Spleen (tissue), 11 donors: Measurements from ENCODE around the gene SLC2A3. TPM values are rescaled to one million over a fixed set of nuclear protein-coding genes. Genes with fewer than 3 reads are reported as not detected.
"Not testable (repeated sequence)": the region's sequence is repeated elsewhere in the genome, so short reads cannot be mapped to it uniquely, and the experiment has no call there.

Experiments
- DNase-seq: peaks from one replicate; pipeline ENCODE4 v3.0.0-alpha.2; 2020
- H3K27ac ChIP-seq, 8 donors: fragments of 200-600 bp; sonication (generic) in 7 of 8; 1 replicate in 4 of 8; 2 replicates in 4 of 8; pipeline versions ENCODE4 v1.5.0 to v1.8.0; 2016 to 2021; ENCODE audit warnings: inconsistent platforms in 4 of 8, mild to moderate bottlenecking in 4 of 8, moderate library complexity in 1 of 8
- H3K27me3 ChIP-seq, 7 donors: fragments of 200-600 bp; sonication (generic) in 6 of 7; replicated peaks in 1 of 7; 1 replicate in 4 of 7; 2 replicates in 3 of 7; pipeline versions ENCODE4 v1.5.0 to v1.8.0; 2016 to 2021; ENCODE audit warnings: inconsistent platforms in 3 of 7, mild to moderate bottlenecking in 1 of 7
- H3K36me3 ChIP-seq, 6 donors: fragments of 200-600 bp; sonication (generic) in 5 of 6; 1 replicate in 4 of 6; 2 replicates in 2 of 6; pipeline versions ENCODE4 v1.5.0 to v1.8.0; 2016 to 2021; ENCODE audit warnings: inconsistent platforms in 2 of 6
- H3K4me1 ChIP-seq, 6 donors: fragments of 200-600 bp; sonication (generic) in 5 of 6; 1 replicate in 3 of 6; 2 replicates in 3 of 6; pipeline versions ENCODE4 v1.5.0 to v1.8.0; 2016 to 2021; ENCODE audit warnings: inconsistent platforms in 3 of 6
- H3K4me3 ChIP-seq, 8 donors: fragments of 200-600 bp; sonication (generic) in 7 of 8; 1 replicate in 4 of 8; 2 replicates in 4 of 8; pipeline versions ENCODE4 v1.5.0 to v1.8.0; 2016 to 2021; ENCODE audit warnings: inconsistent platforms in 4 of 8, mild to moderate bottlenecking in 4 of 8, moderate library complexity in 2 of 8
- H3K9me3 ChIP-seq, 8 donors: fragments of 200-600 bp; sonication (generic) in 7 of 8; 1 replicate in 4 of 8; 2 replicates in 4 of 8; pipeline versions ENCODE4 v1.5.0 to v1.8.0; 2016 to 2021; ENCODE audit warnings: inconsistent platforms in 4 of 8
- POLR2A ChIP-seq, 3 donors: fragments of 450-650 bp; IDR thresholded peaks; one replicate each; pipeline ENCODE4 v1.5.1; 2017; ENCODE audit warnings: antibody characterized with exemption in 3 of 3, mild to moderate bottlenecking in 1 of 3
- POLR2AphosphoS5 ChIP-seq, 3 donors: sonication (generic); formaldehyde crosslinking; IDR thresholded peaks; one replicate each; pipeline ENCODE4 v1.5.1; 2017; ENCODE audit warnings: antibody characterized with exemption in 3 of 3
- WGBS, 5 donors: extraction: QIAGEN DNeasy Blood & Tissue Kit in 3 of 5; methylation state at CpG; one replicate each; pipeline versions ENCODE4 v1.1.5 to v1.1.7; 2013 to 2018; 5-methylcytosine and 5-hydroxymethylcytosine counted together
- intact Hi-C: fragments of 100-400 bp; cut with DNase I; formaldehyde crosslinking; loops from one replicate; pipeline ENCODE4 v1.15.0; 2023; ENCODE audit warnings: low total_unique reads
- polyA plus RNA-seq, 3 donors: library from polyadenylated mRNA; stranded (reverse); fragments of 200-250 nt; gene quantifications; one replicate each; pipeline ENCODE4 v1.2.1, GENCODE V29; 2013
- total RNA-seq, 7 donors: library from RNA; depleted of rRNA in 3 of 7; stranded (reverse); fragments of >200 nt in 3 of 7; fragmentation: NEBNext Ultra II Directional in 4 of 7; extraction: Animal tissue kit (Norgen Biotek cat#: 25700) in 4 of 7; gene quantifications; one replicate each; pipeline versions ENCODE4 v1.1.0 to v1.2.1, GENCODE V29; 2016 to 2021
- TF ChIP-seq, protein P1 (sequence below), 11 experiments: fragments of 200-600 bp in 7 of 11; fragments of 450-650 bp in 4 of 11; sonication (generic) in 4 of 11; IDR thresholded peaks in 8 of 11; conservative IDR thresholded peaks in 3 of 11; 1 replicate in 7 of 11; 2 replicates in 4 of 11; pipeline versions ENCODE4 v1.4.0 to v1.8.0; 2016 to 2021; ENCODE audit warnings: antibody characterized with exemption in 11 of 11, inconsistent platforms in 4 of 11, mild to moderate bottlenecking in 1 of 11
- donor health status: healthy with polysubstance abuse.
- donor health status: DM: no; HTN: no; CAD: no; lungs with moderate emphysema.
- donor health status: DM: no; HTN: no; CAD: no.
- donor health status: Bipolar disorder and iron deficiency.
- donor health status: healthy.
- donor health status: DM: no; HTN: no; CAD: no.
- donor health status: DM: yes; HTN: yes; CAD: no.

Gene SLC2A3
- total and polyA plus RNA-seq, 10 donors, result 10.7 to 869 (median 152) TPM

DNA sequence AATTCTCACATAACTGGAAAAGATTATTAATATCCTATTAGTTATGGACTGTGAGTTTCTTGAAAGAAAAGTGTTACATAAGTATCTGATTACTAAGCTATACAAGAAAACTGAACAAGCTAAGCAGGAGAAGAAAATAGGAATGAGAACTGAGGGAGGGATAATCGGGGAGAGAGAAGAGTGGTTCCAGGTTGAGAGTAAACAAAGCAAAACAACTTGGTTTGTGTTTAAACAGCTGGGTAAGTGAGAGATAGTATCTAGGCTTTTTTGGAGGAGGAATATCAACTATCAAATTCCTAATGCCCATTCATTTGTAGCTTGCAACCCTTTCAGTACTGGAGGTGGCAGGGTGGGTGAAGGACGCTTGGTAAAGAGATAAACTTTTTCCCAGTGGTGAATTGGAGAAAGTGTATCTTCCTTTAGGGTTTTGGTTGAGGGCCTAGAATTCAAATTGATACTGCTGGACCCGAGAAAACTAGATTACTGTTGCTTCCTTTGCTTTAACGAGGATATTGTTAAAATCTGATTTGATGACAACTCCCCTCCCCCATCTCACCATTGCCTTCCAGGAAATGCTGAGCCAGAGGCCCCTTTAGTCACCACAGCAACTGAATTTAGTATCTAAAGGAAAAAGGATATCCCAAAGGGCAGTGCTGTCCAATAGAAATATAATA lies 2.0 kb upstream of the SLC2A3 start:
- intact Hi-C loops, result no loop called here
- no peak for DNase-seq
- Histone ChIP-seq H3K36me3 (peaks cover 0 to 11% (median 4%) of the 10 kb centered on the region in 6 donors), H3K4me3 (no peak overlapping the region), H3K9me3 (no peaks in the 10 kb centered on the region), H3K4me1 (peaks cover 10 to 51% (median 31%) of the 10 kb centered on the region in 6 donors), H3K27ac (peak overlapping the region in 7 of 8 donors; percentile 29 to 73 (median 49)), H3K27me3 (no peaks in the 10 kb centered on the region)
- TF ChIP-seq POLR2AphosphoS5 (IDR thresholded peaks at IDR 0.05) (no peak), POLR2A (IDR thresholded peaks at IDR 0.05) (no peak)
- TF ChIP-seq, protein P1, sequence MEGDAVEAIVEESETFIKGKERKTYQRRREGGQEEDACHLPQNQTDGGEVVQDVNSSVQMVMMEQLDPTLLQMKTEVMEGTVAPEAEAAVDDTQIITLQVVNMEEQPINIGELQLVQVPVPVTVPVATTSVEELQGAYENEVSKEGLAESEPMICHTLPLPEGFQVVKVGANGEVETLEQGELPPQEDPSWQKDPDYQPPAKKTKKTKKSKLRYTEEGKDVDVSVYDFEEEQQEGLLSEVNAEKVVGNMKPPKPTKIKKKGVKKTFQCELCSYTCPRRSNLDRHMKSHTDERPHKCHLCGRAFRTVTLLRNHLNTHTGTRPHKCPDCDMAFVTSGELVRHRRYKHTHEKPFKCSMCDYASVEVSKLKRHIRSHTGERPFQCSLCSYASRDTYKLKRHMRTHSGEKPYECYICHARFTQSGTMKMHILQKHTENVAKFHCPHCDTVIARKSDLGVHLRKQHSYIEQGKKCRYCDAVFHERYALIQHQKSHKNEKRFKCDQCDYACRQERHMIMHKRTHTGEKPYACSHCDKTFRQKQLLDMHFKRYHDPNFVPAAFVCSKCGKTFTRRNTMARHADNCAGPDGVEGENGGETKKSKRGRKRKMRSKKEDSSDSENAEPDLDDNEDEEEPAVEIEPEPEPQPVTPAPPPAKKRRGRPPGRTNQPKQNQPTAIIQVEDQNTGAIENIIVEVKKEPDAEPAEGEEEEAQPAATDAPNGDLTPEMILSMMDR (IDR thresholded peaks at IDR 0.05 in 8 of 11, conservative IDR thresholded peaks at IDR 0.05 in 3 of 11), result peak in 4 of 11 experiments; percentile 33 to 57 (median 40)
- WGBS, 5 donors, result 26 to 32% (median 26%) methylated on average over 4 of the region's 4 CpGs

DNA sequence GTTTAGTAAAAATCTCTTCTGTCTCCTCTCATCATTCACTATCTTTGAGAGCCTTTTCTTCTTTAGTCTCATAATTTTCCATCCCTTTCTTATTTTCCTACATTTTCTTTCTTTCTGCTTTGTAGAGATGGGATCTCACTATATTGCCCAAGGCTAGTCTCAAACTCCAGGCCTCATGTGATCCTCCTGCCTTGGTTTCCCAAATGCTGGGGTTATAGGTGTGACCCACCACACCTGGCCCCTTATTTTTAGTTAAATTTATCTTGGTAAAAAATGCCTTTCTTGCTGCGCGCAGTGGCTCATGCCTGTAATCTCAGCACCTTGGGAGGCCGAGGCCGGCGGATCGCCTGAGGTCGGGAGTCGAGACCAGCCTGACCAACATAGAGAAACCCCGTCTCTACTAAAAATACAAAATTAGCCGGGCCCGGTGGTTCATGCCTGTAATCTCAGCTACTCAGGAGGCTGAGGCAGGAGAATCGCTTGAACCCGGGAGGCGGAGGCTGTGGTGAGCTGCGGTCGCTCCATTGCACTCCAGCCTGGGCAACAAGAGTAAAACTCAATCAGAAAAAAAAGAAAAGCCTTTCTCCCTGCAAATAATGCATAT lies 996 bp downstream of the SLC2A3 start:
- Histone ChIP-seq H3K4me1 (peaks cover 12 to 81% (median 50%) of the 10 kb centered on the region in 6 donors), H3K4me3 (peak overlapping the region; percentile 57 to 82 (median 66)), H3K27me3 (no peaks in the 10 kb centered on the region), H3K9me3 (no peaks in the 10 kb centered on the region), H3K27ac (peak overlapping the region; percentile 77 to 95 (median 94)), H3K36me3 (peaks cover 0 to 41% (median 34%) of the 10 kb centered on the region in 6 donors)
- TF ChIP-seq POLR2AphosphoS5 (IDR thresholded peaks at IDR 0.05) (peak in 1 of 3 donors; percentile 75), POLR2A (IDR thresholded peaks at IDR 0.05) (no peak)
- WGBS, 5 donors, result 37 to 71% (median 58%) methylated on average over 16 of the region's 16 CpGs
- no peak for DNase-seq
- intact Hi-C loops, result loop anchor here (5.0 kb wide), 1 partner anchor 62 kb away; no protein-coding TSS in a partner anchor

DNA sequence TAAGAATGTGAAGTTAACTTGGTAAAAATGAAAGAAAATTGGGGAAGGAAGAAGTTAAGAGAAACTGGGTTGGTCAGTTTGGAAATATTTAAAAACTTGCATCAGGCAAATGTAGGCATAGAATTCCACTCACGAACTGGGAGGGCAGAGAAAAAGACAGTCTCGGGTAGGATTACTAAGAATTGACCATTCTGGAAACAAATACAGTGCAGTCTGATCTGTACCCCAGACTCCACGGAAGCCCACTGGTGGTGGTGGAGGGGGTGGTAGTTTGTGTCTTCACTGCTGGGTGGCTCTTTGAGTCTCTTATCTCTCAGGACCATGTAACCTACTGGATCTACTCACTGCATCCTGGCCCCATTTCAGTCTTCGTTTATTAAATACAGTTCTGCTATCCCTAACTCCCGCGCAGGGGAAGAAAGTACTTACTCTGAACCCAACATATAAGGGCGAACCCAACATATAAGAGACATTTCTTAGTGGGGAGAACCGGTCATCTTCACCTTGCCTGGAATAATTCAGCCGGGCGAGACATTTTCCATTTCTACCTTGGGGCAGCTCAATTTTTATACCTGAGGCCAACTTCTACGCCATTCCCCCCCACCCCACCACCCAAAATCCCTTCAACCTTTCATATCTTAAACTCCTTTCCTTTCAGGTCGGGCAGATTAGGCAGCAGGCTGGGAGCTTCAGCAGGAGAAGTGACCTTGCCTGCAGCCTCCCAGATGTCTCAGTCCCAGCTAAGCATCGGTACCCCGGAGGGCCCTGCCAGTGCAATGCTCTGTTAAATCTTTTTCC lies 1.7 kb downstream of the SLC2A3 start:
- peak overlapping the region; percentile 77 to 95 (median 94) for H3K27ac ChIP-seq
- WGBS, 5 donors, result 35 to 52% (median 49%) methylated on average over 14 of the region's 14 CpGs
- peaks cover 0 to 48% (median 41%) of the 10 kb centered on the region in 6 donors for H3K36me3 ChIP-seq
- peak overlapping the region; percentile 57 to 82 (median 66) for H3K4me3 ChIP-seq
- no peak for DNase-seq
- peaks cover 12 to 88% (median 54%) of the 10 kb centered on the region in 6 donors for H3K4me1 ChIP-seq
- peak in 1 of 3 donors; percentile 28 for TF ChIP-seq POLR2AphosphoS5 (IDR thresholded peaks at IDR 0.05)
- TF ChIP-seq, protein P1 (IDR thresholded peaks at IDR 0.05 in 8 of 11, conservative IDR thresholded peaks at IDR 0.05 in 3 of 11), result peak in 1 of 11 experiments; percentile 10
- no peak for TF ChIP-seq POLR2A (IDR thresholded peaks at IDR 0.05)
- no peaks in the 10 kb centered on the region for H3K27me3 ChIP-seq
- intact Hi-C loops, result loop anchor here (5.0 kb wide), 1 partner anchor 63 kb away; no protein-coding TSS in a partner anchor
- no peaks in the 10 kb centered on the region for H3K9me3 ChIP-seq

DNA sequence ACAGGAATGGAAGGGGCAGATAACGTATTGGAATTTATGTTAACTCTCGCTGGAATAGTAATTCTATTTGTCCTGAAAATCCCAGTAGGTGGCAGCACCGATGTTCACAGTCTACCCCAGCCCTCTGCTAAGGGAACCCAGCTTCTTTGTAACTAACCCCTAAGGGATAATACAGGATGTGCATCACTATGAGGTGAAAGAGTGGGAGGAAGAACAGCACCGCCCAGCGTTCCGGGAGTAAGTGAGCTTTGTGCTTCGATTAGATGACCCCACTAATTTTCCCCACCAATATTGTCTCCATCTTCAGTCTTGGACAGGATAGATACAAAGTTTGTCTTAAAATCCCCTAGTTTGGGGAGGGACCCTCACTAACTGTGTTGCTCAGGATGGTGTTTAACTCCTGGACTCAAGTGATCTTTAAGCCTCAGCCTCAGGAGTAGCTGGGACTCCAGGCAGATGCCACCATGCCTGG lies 2.7 kb downstream of the SLC2A3 start:
- H3K9me3 ChIP-seq, result no peaks in the 10 kb centered on the region
- H3K36me3 ChIP-seq, result peaks cover 0 to 58% (median 50%) of the 10 kb centered on the region in 6 donors
- peak; percentile 85 for DNase-seq
- 0 to 1% (median 1%) methylated on average over 6 to 7 of the region's 7 CpGs for WGBS, 5 donors
- H3K4me3 ChIP-seq, result peak overlapping the region; percentile 57 to 82 (median 66)
- peak overlapping the region in 7 of 8 donors; percentile 88 to 95 (median 94) for H3K27ac ChIP-seq
- TF ChIP-seq POLR2A (IDR thresholded peaks at IDR 0.05) (no peak), POLR2AphosphoS5 (IDR thresholded peaks at IDR 0.05) (peak in 2 of 3 donors; percentile 6 to 90)
- TF ChIP-seq, protein P1 (IDR thresholded peaks at IDR 0.05 in 8 of 11, conservative IDR thresholded peaks at IDR 0.05 in 3 of 11), result peak; percentile 55 to 92 (median 73)
- H3K4me1 ChIP-seq, result peaks cover 12 to 90% (median 57%) of the 10 kb centered on the region in 6 donors
- no peaks in the 10 kb centered on the region for H3K27me3 ChIP-seq
- intact Hi-C loops, result loop anchor here (5.0 kb wide), 1 partner anchor 64 kb away; no protein-coding TSS in a partner anchor

DNA sequence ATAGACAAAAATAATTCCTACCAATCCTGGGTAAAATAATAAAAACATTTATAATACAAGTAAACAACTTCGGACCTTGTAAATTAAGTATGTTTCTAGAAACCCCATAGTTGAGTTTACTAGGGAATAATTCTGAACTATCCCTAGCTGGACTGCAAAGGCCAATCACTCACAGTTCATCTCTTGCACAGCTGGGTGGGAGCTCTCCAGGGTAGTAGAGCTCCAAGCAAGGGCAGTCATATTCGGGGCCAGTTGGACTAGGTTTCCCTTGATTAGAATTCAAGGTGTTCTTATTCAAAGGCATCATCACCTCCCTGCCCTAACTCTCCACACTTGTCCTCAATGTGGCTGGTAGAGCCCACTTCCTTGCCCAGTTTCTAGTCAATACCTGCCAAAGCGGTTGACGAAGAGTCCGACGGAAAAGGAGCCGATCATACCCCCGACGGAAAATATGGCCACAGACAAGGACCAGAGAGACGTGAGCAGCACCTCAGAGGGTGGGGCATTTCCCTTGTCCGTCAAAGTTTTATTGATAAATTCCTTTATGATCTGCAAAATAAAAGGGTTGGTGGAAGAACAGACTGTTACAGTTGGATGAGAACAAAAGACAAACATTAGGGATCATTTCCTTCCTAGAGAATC lies 3.3 kb downstream of the SLC2A3 start:
- Histone ChIP-seq H3K27ac (peak overlapping the region in 6 of 8 donors; percentile 90 to 95 (median 94)), H3K4me3 (peak overlapping the region in 4 of 8 donors; percentile 63 to 82 (median 66)), H3K36me3 (peaks cover 0 to 64% (median 56%) of the 10 kb centered on the region in 6 donors), H3K4me1 (peaks cover 11 to 90% (median 53%) of the 10 kb centered on the region in 6 donors)
- DNase-seq, H3K27me3 ChIP-seq, H3K9me3 ChIP-seq: not testable (repeated sequence)
- WGBS, 5 donors, result 65 to 79% (median 71%) methylated on average over 11 of the region's 11 CpGs
- intact Hi-C loops, result loop anchor here (5.0 kb wide), 1 partner anchor 65 kb away; no protein-coding TSS in a partner anchor
